ENCODE measurements around the gene PDCD5.
A peak's percentile ranks its signal among the peaks of the same experiment; 100 is the strongest.
"Not testable (repeated sequence)": the region's sequence is repeated elsewhere in the genome, so short reads cannot be mapped to it uniquely, and the experiment has no call there.

Gene PDCD5

DNA sequence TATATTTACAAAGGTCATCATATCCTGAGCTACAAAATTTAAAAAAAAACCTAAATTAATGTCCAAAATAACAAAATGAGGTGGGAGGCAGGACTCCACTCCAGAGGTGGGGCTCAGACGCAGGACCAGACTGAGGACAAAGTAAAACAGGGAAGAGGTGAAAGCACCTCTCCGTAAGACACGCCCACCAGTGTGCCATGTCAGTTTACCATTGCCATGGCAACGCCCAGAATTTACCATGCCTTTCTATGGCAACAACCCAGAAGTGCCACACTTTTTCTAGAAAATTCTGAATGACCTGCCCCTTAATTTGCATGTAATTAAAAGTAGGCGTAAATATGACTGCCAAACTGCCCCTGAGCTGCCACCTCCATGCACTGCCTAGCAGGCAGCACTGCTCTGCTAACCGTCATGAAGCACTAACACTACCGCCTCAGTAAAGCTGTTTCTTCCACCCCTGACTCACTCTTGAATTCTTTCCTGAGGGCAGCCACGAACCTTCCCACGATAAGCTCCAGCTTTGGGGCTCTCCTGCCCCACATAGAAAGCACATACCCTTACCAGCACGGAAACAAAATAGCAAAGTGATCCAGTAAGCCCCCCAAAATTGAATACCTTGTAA, 22.3 kb upstream of the PDCD5 start:
- Mint-ChIP-seq H3K27me3 (ENCODE audit: low read depth) (peaks cover 3% of the 10 kb centered on the region), H3K9me3 (no peaks in the 10 kb centered on the region), H3K4me3 (no peak overlapping the region), H3K4me1 (no peaks in the 10 kb centered on the region), H3K27ac (no peak overlapping the region), H3K36me3 (ENCODE audit: low read depth) (no peaks in the 10 kb centered on the region)
- TF ChIP-seq, protein P1, sequence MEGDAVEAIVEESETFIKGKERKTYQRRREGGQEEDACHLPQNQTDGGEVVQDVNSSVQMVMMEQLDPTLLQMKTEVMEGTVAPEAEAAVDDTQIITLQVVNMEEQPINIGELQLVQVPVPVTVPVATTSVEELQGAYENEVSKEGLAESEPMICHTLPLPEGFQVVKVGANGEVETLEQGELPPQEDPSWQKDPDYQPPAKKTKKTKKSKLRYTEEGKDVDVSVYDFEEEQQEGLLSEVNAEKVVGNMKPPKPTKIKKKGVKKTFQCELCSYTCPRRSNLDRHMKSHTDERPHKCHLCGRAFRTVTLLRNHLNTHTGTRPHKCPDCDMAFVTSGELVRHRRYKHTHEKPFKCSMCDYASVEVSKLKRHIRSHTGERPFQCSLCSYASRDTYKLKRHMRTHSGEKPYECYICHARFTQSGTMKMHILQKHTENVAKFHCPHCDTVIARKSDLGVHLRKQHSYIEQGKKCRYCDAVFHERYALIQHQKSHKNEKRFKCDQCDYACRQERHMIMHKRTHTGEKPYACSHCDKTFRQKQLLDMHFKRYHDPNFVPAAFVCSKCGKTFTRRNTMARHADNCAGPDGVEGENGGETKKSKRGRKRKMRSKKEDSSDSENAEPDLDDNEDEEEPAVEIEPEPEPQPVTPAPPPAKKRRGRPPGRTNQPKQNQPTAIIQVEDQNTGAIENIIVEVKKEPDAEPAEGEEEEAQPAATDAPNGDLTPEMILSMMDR (IDR thresholded peaks at IDR 0.05; ENCODE audit: unreplicated experiment in 3 of 3): no peak

GRCh38 chr19:32563761-32564160, 17.2 kb upstream of the PDCD5 start:
- H3K27me3 Mint-ChIP-seq (ENCODE audit: low read depth): peaks cover 6% of the 10 kb centered on the region
- H3K4me1 Mint-ChIP-seq: no peaks in the 10 kb centered on the region
- TF ChIP-seq, protein P1 (IDR thresholded peaks at IDR 0.05; ENCODE audit: unreplicated experiment in 3 of 3): no peak
- no peak overlapping the region for H3K4me3 Mint-ChIP-seq
- H3K27ac Mint-ChIP-seq: no peak overlapping the region
- no peaks in the 10 kb centered on the region for H3K36me3 Mint-ChIP-seq (ENCODE audit: low read depth)
- no peaks in the 10 kb centered on the region for H3K9me3 Mint-ChIP-seq

DNA sequence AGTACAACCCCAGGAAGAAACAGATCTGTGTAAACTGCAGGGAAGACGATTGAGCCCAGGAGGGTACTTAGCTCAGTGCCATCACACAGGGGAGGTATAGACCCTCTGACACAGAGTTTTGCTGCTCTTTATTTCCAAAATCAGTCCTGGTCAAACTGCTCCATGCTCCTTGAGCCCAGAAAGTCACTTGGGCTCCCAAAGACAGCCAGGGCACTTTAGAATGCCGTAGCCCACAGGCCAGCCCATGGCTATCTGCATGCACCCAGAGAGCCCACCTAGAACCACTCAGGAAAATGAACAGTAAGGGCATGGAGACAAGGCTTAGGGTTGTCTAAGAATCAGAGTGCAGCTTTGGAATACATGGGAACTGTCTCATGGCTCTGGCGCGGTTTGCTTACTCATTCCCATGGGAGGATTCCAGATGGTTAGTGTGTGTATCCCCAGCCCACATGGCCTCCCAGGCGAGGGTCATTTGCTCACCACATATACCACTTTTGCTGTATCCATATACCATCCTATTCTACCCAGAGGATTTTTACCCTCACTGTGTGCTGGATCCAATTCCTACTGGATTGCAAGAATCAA, 14.7 kb upstream of the PDCD5 start:
- no peak overlapping the region for H3K27ac Mint-ChIP-seq

GRCh38 chr19:32567486-32567885, 13.5 kb upstream of the PDCD5 start:
- Mint-ChIP-seq H3K36me3 (ENCODE audit: low read depth) (no peaks in the 10 kb centered on the region), H3K27ac (no peak overlapping the region), H3K27me3 (ENCODE audit: low read depth) (peaks cover 6% of the 10 kb centered on the region), H3K4me3 (no peak overlapping the region), H3K4me1 (no peaks in the 10 kb centered on the region), H3K9me3 (no peaks in the 10 kb centered on the region)
- TF ChIP-seq, protein P1 (IDR thresholded peaks at IDR 0.05; ENCODE audit: unreplicated experiment in 3 of 3): no peak

More for the DNA sequence above, 14.7 kb upstream of the PDCD5 start:
- Mint-ChIP-seq H3K9me3 (no peaks in the 10 kb centered on the region), H3K4me3 (no peak overlapping the region), H3K27me3 (ENCODE audit: low read depth) (peaks cover 6% of the 10 kb centered on the region), H3K36me3 (ENCODE audit: low read depth) (no peaks in the 10 kb centered on the region), H3K4me1 (no peaks in the 10 kb centered on the region)
- TF ChIP-seq, protein P1 (IDR thresholded peaks at IDR 0.05; ENCODE audit: unreplicated experiment in 3 of 3): no peak

DNA sequence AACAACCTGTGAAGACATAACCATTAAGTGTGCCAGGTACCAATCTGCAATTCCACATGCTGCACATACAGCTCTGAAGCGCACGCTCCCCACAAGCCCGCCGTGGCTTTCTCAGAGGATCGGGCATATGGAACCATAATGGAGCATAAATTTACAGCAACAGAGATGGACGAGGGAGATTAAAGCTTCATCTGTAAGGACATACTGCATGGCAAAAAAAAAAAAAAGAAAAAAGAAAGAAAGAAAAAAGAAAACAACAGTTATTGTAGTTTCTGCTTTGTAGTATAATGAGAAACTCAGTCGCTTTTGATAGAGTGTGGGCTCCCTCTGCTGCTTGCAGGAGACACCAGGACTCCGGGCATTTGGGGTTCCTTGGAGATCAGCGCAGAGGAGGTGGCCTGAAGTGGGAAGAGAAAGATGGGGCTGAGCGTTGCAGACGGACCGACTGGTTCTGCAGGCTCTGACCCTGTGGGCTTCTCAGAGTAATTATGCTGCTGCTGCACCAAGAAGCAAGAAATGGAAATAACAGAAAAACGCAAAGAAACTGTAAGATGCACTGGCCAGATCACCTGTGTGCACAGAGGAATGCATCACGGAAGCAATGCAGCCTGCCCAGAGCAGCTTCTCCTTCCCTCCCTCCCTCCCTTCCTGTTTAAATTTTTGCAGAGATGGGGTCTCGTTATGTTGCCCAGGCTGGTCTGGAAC, 10.8 kb upstream of the PDCD5 start:
- no peaks in the 10 kb centered on the region for H3K27me3 Mint-ChIP-seq (ENCODE audit: low read depth)
- H3K36me3 Mint-ChIP-seq (ENCODE audit: low read depth): no peaks in the 10 kb centered on the region
- H3K27ac Mint-ChIP-seq: no peak overlapping the region
- no peaks in the 10 kb centered on the region for H3K9me3 Mint-ChIP-seq
- no peaks in the 10 kb centered on the region for H3K4me1 Mint-ChIP-seq
- TF ChIP-seq, protein P1 (IDR thresholded peaks at IDR 0.05; ENCODE audit: unreplicated experiment in 3 of 3): peak; percentile 71 to 79 (median 75)
- no peak overlapping the region for H3K4me3 Mint-ChIP-seq

DNA sequence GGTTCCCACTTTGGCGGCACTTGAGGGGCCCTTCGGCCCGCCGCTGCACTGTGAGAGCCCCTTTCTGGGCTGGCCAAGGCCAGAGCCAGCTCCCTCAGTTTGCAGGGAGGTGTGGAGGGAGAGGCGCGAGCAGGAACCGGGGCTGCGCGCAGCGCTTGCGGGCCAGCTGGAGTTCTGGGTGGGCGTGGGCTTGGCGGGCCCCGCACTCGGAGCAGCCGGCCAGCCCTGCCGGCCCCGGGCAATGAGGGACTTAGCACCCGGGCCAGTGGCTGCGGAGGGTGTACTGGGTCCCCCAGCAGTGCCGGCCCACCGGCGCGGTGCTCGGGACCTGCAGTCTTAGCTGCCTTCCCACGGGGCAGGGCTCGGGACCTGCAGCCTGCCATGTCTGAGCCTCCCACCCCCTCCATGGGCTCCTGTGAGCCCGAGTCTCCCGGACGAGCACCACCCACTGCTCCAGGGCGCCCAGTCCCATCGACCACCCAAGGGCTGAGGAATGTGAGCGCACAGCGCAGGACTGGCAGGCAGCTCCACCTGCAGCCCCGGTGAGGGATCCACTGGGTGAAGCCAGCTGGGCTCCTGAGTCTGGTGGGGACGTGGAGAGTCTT, 9.4 kb upstream of the PDCD5 start:
- not testable (repeated sequence) for H3K9me3 Mint-ChIP-seq; H3K4me3 Mint-ChIP-seq; H3K36me3 Mint-ChIP-seq (ENCODE audit: low read depth); H3K4me1 Mint-ChIP-seq; H3K27ac Mint-ChIP-seq; H3K27me3 Mint-ChIP-seq (ENCODE audit: low read depth)

GRCh38 chr19:32572700-32573491, 8.1 kb upstream of the PDCD5 start:
- not testable (repeated sequence) for H3K4me3 Mint-ChIP-seq, H3K27ac Mint-ChIP-seq, H3K9me3 Mint-ChIP-seq

More at GRCh38 chr19:32572700-32573491, 8.1 kb upstream of the PDCD5 start:
- H3K36me3 Mint-ChIP-seq (ENCODE audit: low read depth); H3K4me1 Mint-ChIP-seq; H3K27me3 Mint-ChIP-seq (ENCODE audit: low read depth): not testable (repeated sequence)
